Activated naive CD4-positive, alpha-beta T cell treated with anti-CD3 and anti-CD28 coated beads, Interleukin-2, amount 50 U/mL, for 72 hours (primary cell): ENCODE data around the gene PSMD12. TPM values are rescaled to one million over a fixed set of nuclear protein-coding genes. Genes with fewer than 3 reads are reported as not detected.
A peak's percentile ranks its signal among the peaks of the same experiment; 100 is the strongest.
"Not testable (repeated sequence)": the region's sequence is repeated elsewhere in the genome, so short reads cannot be mapped to it uniquely, and the experiment has no call there.

ENCODE experiments used
- ATAC-seq, 2 donors: fragments of 150-1000 bp; cut with Tn5 transposase; 2 replicates each; pipeline ENCODE4 v1.10.0; 2021; ENCODE audit warnings: mild to moderate bottlenecking in 2 of 2, moderate library complexity in 2 of 2
- DNase-seq, 2 donors: peaks; one replicate each; pipeline ENCODE4 v3.0.0; 2021 to 2022; ENCODE audit warnings: low spot score in 2 of 2
- H3K27ac Mint-ChIP-seq, 2 donors: one replicate each; pipeline ENCODE4 v1.8.0; 2022; ENCODE audit warnings: mild to moderate bottlenecking in 2 of 2, mixed read lengths in 2 of 2
- H3K36me3 Mint-ChIP-seq, 2 donors: one replicate each; pipeline ENCODE4 v1.8.0; 2022; ENCODE audit warnings: mixed read lengths in 2 of 2
- H3K9me3 Mint-ChIP-seq, 2 donors: one replicate each; pipeline ENCODE4 v1.8.0; 2022; ENCODE audit warnings: mixed read lengths in 2 of 2
- total RNA-seq, 2 donors: library from RNA; stranded (reverse); gene quantifications; one replicate each; pipeline ENCODE4 v1.2.3, GENCODE V29; 2022

The PSMD12 gene
- total RNA-seq, 2 donors from 2014 or later: 79.7 to 92.9 TPM

DNA sequence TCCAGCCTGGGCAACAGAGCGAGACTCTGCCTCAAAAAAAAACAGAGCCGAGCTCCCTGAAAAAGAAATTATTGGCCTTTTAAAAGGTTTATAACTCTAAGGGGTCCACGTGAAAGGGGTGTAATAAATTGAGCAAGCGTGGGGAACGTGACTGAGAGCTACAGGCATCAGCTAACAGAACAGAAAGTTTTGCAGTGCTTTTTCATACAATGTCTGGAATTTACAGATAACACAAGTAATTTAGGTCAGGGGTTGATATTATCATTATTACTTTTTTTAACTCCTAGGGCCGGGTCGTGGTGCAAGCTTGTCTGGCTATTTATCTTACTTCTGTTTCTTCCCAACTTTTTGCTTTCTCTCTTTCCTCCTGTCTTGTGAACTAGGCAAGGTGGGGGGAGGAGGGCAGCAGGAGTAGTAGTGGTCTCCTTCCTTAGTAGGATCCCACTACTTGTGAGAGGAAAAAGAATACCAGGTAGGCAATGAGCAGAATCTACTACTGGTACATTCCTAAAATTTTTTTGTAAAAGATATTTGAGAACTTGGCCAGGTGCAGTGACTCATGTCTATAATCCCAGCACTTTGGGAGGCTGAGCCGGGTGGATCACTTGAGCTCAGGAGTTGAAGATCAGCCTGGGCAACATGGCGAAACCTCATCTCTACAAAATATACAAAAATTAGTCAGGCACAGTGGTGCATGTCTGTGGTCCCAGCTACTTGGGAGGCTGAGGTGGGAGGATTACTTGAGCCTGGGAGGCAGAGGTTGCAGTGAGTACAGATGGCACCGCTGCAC is 60.7 kb downstream of the PSMD12 start:
- not testable (repeated sequence) for H3K9me3 Mint-ChIP-seq, H3K36me3 Mint-ChIP-seq, DNase-seq, H3K27ac Mint-ChIP-seq, ATAC-seq

DNA sequence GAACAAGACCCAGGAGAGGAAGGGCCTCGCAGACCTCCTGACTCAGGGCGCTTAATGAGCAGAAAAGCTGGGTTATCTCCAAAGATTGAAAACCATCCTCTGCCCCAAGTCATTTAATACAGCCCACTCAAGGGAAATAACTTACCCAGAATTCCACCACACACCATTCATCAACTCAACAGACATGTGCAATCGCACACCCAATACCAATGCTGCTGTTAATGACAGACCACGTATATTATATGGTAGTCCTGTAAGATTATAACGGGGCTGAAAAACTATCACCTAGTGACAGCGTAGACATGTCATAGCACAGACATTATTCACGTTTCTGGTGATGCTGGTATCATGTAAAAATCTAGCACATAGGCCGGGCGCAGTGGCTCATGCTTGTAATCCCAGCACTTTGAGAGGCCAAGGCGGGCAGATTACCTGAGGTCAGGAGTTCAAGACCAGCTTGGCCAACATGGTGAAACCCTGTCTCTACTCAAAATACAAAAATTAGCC is 68.9 kb downstream of the PSMD12 start:
- ATAC-seq: no peak
- H3K9me3 Mint-ChIP-seq: peaks cover 0 to 4% of the 10 kb centered on the region in 2 donors
- peak overlapping the region in 1 of 2 donors; percentile 22 for H3K27ac Mint-ChIP-seq
- no peak for DNase-seq
- H3K36me3 Mint-ChIP-seq: no peaks in the 10 kb centered on the region

DNA sequence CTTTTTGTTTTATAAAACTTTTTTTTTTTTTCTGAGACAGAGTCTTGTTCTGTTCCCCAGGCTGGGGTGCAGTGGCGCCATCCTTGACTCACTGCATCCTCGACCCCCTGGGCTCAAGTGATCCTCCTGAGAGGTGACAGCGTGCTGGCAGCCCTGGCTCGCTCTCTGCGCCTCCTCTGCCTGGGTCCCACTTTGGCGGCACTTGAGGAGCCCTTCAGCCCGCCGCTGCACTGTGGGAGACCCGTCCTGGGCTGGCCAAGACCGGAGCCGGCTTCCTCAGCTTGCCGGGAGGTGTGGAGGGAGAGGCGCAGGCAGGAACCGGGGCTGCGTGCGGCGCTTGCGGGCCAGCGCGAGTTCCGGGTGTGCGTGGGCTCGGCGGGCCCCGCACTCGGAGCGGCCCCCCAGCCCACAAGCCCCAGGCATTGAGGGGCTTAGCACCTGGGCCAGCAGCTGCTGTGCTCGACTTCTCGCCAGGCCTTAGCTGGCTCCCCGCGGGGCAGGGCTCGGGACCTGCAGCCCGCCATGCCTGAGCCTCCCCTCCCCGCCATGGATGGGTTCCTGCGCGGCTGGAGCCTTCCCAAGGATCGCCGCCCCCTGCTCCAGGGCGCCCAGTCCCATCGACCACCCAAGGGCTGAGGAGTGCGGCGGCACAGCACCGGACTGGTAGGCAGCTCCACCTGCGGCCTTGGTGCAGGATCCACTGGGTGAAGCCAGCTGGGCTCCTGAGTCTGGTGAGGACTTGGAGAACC is 71.8 kb downstream of the PSMD12 start:
- no peak for DNase-seq
- Mint-ChIP-seq H3K27ac (no peak overlapping the region), H3K9me3 (peaks cover 0 to 4% of the 10 kb centered on the region in 2 donors), H3K36me3 (no peaks in the 10 kb centered on the region)
- no peak for ATAC-seq

DNA sequence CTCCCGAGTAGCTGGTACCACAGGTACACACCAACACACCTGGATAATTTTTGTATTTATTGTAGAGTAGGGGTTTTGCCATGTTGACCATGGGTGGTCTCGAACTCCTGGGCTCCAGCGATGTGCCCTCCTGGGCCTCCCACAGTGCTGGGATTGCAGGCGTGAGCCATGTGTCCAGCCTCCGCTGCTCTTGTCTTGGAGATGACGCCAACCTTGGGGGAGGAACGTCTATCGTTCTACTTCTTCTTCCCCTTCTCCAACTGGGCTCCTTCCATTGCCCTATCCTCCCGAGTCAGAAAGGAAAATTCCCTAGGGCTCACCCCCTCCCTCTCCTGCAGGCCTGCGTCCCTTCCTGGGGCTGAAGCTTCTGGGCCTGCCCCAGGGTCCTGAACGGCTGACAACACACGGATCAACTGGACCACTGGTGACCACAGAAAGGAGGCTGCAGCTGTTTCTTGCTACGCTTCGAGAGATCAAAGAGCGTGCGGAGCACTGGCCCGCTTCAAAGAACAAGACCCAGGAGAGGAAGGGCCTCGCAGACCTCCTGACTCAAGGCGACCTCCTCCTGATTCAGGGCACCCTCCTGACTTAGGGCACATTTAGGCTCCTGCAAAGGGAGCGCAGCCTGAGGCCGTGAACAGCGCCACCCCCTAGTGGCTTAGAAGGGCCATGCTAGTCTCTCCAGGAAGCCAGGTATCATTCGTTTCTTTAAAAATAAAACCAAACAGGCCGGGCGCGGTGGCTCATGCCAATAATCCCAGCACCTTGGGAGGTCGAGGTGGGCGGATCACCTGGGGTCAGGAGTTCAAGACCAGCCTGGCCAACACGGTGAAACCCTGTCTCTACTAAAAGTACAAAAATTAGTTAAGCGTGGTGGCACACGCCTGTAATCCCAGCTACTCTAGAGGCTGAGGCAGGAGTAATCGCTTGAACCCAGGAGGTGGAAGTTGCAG is 72.8 kb downstream of the PSMD12 start:
- DNase-seq: peak; percentile 58 to 69
- peak; percentile 95 to 98 for ATAC-seq
- Mint-ChIP-seq H3K27ac (no peak overlapping the region), H3K36me3 (no peaks in the 10 kb centered on the region), H3K9me3 (peaks cover 0 to 4% of the 10 kb centered on the region in 2 donors)

DNA sequence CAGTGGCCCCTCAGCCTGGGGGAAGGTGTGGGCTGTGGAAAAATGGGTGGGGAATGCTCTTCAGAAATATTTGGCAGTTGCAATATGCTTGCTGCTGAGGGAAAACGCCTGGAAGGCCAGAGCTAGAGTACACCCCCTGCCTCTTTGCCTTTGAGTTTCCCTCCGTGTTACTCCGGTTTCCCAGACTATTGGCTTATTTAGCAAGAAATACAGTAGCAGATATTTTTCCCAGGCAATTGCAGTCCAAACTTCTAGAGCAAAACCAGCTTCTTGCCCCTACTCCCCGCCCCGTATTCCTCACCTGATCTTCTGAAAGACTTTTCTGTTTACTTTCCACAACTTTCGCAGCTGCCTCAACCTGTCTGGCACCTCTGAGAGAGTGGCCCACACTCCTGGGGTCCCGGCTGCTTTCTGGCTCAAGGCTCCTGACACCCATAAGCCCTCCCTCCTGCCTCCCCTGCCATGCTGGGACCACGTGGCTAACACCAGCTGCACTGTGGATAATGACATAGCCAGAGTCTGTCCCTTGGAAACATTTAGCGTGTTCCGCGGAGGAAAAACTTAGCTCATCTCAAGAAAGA is 75.6 kb downstream of the PSMD12 start:
- ATAC-seq: no peak
- no peaks in the 10 kb centered on the region for H3K36me3 Mint-ChIP-seq
- no peak for DNase-seq
- H3K27ac Mint-ChIP-seq: no peak overlapping the region
- H3K9me3 Mint-ChIP-seq: peaks cover 0 to 4% of the 10 kb centered on the region in 2 donors

DNA sequence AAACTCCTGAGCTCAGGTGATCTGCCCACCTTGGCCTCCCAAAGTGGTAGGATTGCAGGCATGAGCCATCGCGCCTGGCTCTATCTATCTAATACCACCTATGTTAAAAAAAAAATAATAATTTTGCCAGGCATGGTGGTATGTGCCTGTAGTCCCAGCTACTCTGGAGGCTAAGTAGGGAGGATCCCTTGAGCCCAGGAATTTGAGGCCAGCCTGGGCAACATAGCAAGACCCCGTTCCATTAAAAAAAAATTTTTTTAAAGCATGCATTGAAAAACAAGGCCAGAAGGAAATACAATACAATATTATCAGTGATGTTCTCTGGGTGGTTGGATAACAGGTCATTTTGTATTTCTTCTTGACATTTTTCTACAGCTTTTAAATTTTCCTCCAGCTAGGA is 76.1 kb downstream of the PSMD12 start:
- DNase-seq: no peak
- no peak for ATAC-seq
- Mint-ChIP-seq H3K36me3 (no peaks in the 10 kb centered on the region), H3K27ac (no peak overlapping the region), H3K9me3 (no peaks in the 10 kb centered on the region)

DNA sequence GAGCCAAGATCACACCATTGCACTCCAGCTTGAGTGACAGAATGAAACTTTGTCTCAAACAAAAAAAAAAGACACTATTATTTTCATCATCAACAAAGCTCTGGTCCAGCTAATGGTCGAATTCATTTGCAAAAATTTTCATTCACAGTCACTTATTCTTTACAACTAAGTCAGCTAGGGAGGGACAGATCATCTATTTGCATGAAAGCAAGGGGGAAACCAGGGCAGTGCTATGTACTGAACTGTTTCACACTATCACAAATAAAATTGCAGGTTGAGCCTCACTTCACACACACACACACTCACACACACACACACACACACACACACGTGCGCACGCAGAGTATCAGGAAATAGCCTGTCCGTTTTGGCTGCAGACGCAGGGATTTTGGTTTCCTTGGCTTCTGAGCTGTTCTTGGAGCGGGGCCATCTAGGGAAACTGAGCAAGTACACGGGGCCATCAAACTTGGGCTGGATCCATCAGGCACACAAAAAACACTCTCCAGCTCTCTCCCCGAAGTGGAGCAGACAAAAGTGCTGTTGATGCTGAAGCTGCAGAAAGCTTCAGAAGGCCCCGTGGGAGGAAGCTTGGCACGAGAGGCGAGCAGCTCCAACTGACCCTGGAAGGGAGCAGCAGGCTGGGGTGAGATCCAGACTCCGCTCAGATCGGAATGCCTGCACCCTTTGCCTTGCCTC is 77.0 kb downstream of the PSMD12 start:
- ATAC-seq (no peak), DNase-seq (no peak)
- Mint-ChIP-seq H3K27ac (no peak overlapping the region), H3K9me3 (no peaks in the 10 kb centered on the region), H3K36me3 (no peaks in the 10 kb centered on the region)

Other genes with a start within 250 kb of the PSMD12 start
- gene HELZ, start 121.4 kb downstream of the PSMD12 start, total RNA-seq: 10 to 100 TPM; 42.9 to 88.8 TPM
- 10 to 100 TPM; 56.8 to 65.3 TPM for gene PITPNC1, start 10.7 kb upstream of the PSMD12 start, total RNA-seq